A549 treated with AZD2906 at 1 μM for 4 hours (cell line): ENCODE results near the gene PRR11. TPM values are rescaled to one million over a fixed set of nuclear protein-coding genes. Genes with fewer than 3 reads are reported as not detected.

Source experiments
- total RNA-seq: library from RNA; stranded (reverse); fragments of 200-300 nt; extraction: Qiagen RNA extraction; gene quantifications from 5 replicates; pipeline ENCODE4 v1.2.3, GENCODE V29; 2022

The PRR11 gene
- total RNA-seq: 44.1 to 58.6 TPM (median 52.5 TPM) in 5 replicates

DNA sequence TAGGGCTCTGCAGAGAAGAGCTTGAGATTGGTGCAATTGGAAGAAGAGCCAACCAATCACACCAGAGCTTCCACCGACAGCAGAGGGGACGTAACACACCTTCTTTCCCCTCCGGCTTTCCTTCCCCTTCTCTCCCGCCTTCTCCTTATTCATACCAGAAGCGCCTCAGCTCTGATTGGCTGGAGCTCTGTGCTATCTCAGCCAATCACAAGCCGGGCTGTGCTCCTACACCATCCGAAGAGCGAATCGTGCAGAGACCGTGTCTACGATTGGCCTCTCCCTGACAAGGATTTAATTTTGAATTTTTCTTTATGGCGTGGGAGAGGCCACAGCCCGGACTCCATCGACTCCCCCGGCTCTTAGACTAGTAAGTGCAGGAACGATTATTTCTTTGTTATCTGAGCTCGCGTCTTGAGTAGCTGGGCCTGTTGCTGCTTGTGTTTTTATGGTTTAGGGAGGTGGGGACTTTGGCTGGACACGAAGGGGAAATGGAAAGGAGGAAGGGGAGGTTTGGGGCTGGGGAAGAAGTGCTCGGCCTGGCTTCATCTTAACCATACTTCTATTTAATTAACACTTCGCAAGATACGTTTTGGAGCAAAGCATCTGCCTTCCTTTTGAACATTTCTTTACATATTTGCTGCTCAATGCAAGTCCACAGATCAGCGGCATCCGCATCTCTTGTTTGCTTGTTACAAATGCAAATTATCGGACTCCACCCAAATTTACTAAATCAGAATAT is at the start of gene PRR11:
Gene PRR11 (plus strand): TSS at position 308 of the 739 bp plus-strand sequence. CDS start 14,007 bp downstream, outside the sequence.

GRCh38 chr17:59106463-59107305 is 48.9 kb upstream of the PRR11 start, which contains the start of gene TRIM37:
TSS of gene TRIM37 (minus strand) at chr17:59106880. CDS start at chr17:59106461, 419 bp downstream.

GRCh38 chr17:59154721-59155438 is 666 bp upstream of the PRR11 start, which contains the start of gene SKA2:
TSS of gene SKA2 (minus strand) at chr17:59155186. CDS start at chr17:59155163, 23 bp downstream.

DNA sequence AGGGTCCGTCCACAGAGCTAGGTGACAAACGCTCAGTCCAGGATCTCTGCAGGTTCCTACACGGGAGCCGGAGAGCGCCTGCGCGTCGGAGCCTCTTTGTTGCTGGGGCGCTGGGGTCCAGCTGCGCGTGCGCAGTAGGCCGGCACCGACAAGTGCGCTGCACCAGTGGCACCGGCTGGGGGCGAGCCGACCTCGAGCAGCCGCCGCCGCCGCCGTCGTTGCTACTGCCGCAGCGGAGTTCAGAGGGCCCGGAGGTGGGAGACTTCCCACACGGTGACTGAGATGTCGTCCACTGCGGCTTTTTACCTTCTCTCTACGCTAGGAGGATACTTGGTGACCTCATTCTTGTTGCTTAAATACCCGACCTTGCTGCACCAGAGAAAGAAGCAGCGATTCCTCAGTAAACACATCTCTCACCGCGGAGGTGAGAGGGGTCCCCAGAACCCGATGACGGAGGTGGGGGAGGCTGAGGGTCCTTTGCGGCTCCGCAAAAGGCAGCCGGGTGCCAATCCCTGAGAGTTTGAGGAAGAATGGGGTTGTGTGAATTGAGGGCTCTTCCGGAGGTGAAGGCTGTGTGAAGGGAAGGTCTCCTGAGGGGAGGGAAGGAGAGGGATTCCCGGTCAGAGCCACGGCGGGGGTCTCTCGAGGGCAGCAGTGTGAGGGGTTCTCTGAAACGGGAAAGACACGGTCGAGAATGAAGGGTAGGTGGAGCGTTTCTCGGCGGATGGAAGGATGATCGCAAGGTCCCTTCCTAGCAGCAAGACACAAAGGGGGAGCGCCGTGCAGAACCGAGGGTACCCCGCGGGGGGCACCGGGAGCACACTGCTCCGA is 65.0 kb downstream of the PRR11 start, which contains the start of gene GDPD1:
Gene GDPD1 (plus strand): TSS at position 184 of the 831 bp plus-strand sequence. CDS start 99 bp downstream, at position 283.

Other genes with a start within 250 kb of the PRR11 start
- 18.5 to 25.5 TPM (median 21.4 TPM) in 5 replicates for gene TRIM37, start 48.9 kb upstream of the PRR11 start, total RNA-seq
- gene SKA2, start 560 bp upstream of the PRR11 start, total RNA-seq: 86.0 to 161 TPM (median 89.5 TPM) in 5 replicates
- gene SMG8, start 54.3 kb downstream of the PRR11 start, total RNA-seq: 25.0 to 32.7 TPM (median 26.1 TPM) in 5 replicates
- 0.37 to 0.77 TPM (median 0.48 TPM) in 5 replicates for gene GDPD1, start 64.8 kb downstream of the PRR11 start, total RNA-seq
- 1.5 to 2.8 TPM (median 2.6 TPM) in 5 replicates for gene YPEL2, start 175.9 kb downstream of the PRR11 start, total RNA-seq